Small intestine (tissue), 7 donors: Measurements from ENCODE around the gene MAPK8IP3. TPM values are rescaled to one million over a fixed set of nuclear protein-coding genes. Genes with fewer than 3 reads are reported as not detected.
"Not testable (repeated sequence)": the region's sequence is repeated elsewhere in the genome, so short reads cannot be mapped to it uniquely, and the experiment has no call there.

Experiments used
- DNase-seq, 2 donors: peaks; one replicate each; pipeline versions ENCODE4 v3.0.0 to v3.0.0-alpha.2; 2013
- FAIRE-seq: peaks from 2 replicates; lab custom pipeline; 2012; peaks lifted over from hg19 to GRCh38; lab: Jason Lieb, UNC
- H3K27ac ChIP-seq, 3 donors: one replicate each; pipeline ENCODE4 v1.5.1; 2013; ENCODE audit warnings: low read length in 2 of 3, mild to moderate bottlenecking in 2 of 3, control low read depth in 1 of 3, inconsistent platforms in 1 of 3, low read depth in 1 of 3, moderate library complexity in 1 of 3
- H3K27me3 ChIP-seq, 3 donors: one replicate each; pipeline ENCODE4 v1.6.1; 2013; ENCODE audit warnings: low read length in 3 of 3, inconsistent platforms in 1 of 3; ENCODE audit not compliant: control insufficient read depth in 3 of 3, insufficient read depth in 3 of 3
- H3K36me3 ChIP-seq, 3 donors: one replicate each; pipeline ENCODE4 v1.6.1; 2013; ENCODE audit warnings: low read length in 3 of 3, inconsistent platforms in 1 of 3, low read depth in 1 of 3, mild to moderate bottlenecking in 1 of 3, moderate library complexity in 1 of 3; ENCODE audit not compliant: control insufficient read depth in 3 of 3, insufficient read depth in 2 of 3
- H3K4me1 ChIP-seq, 3 donors: one replicate each; pipeline ENCODE4 v1.6.1; 2013; ENCODE audit warnings: low read length in 2 of 3, inconsistent platforms in 1 of 3, low read depth in 1 of 3, mild to moderate bottlenecking in 1 of 3, moderate library complexity in 1 of 3; ENCODE audit not compliant: control insufficient read depth in 3 of 3, insufficient read depth in 2 of 3
- H3K4me3 ChIP-seq, 3 donors: one replicate each; pipeline ENCODE4 v1.5.1; 2013; ENCODE audit warnings: low read length in 3 of 3, control low read depth in 1 of 3, inconsistent platforms in 1 of 3, low read depth in 1 of 3, mild to moderate bottlenecking in 1 of 3, moderate library complexity in 1 of 3
- H3K9me3 ChIP-seq, 2 donors: one replicate each; pipeline ENCODE4 v1.6.1; 2013; ENCODE audit warnings: low read depth in 1 of 2, low read length in 1 of 2; ENCODE audit not compliant: control insufficient read depth in 2 of 2, insufficient read depth in 1 of 2
- WGBS, 3 donors: extraction: QIAGEN DNeasy Blood & Tissue Kit; methylation state at CpG; one replicate each; pipeline ENCODE4 v1.1.7; 2013; 5-methylcytosine and 5-hydroxymethylcytosine counted together
- polyA plus RNA-seq, 4 donors: library from polyadenylated mRNA; stranded (reverse) in 3 of 4; unstranded in 1 of 4; fragments of 200-250 nt in 3 of 4; fragments of 120-200 nt in 1 of 4; gene quantifications; one replicate each; pipeline versions ENCODE4 v1.2.1 to v1.2.3, GENCODE V29; 2013
- donor health status: healthy with polysubstance abuse.
- donor health status: control.
- donor health status: control.
- donor health status: Bipolar disorder and iron deficiency.
- donor health status: healthy.

The MAPK8IP3 gene
- polyA plus RNA-seq, 4 donors, result 26.2 to 60.1 (median 39.6) TPM

DNA sequence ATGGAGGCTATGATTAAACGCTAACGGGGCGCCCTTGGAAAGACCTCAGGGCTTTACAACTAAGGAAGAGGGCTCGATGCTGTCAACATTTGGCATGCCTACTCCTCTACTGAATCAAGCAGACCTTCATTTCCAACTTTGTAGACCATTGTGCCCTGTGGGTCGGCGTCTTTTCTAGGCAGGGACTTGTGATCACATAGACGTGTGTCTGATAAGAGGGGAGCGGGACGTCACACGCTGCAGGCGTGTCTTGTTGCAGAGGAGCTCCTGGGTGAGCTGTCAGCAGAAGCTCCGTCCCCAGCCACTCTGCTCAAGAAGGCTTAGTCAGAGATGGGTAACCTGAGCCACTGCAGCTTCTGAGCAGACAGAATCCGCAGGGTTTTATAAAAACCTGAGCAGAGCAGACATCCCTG, 2.8 kb downstream of the MAPK8IP3 start:
- 75 to 84% (median 82%) methylated on average over 13 of the region's 13 CpGs for WGBS, 3 donors
- no peaks in the 10 kb centered on the region for H3K9me3 ChIP-seq
- H3K4me1 ChIP-seq, result peaks cover 0 to 3% (median 0%) of the 10 kb centered on the region in 3 donors
- FAIRE-seq, result no peak
- no peak for DNase-seq
- H3K27ac ChIP-seq, result no peak overlapping the region
- H3K36me3 ChIP-seq, result peaks cover 0 to 36% (median 0%) of the 10 kb centered on the region in 3 donors
- H3K4me3 ChIP-seq, result no peak overlapping the region
- no peaks in the 10 kb centered on the region for H3K27me3 ChIP-seq

DNA sequence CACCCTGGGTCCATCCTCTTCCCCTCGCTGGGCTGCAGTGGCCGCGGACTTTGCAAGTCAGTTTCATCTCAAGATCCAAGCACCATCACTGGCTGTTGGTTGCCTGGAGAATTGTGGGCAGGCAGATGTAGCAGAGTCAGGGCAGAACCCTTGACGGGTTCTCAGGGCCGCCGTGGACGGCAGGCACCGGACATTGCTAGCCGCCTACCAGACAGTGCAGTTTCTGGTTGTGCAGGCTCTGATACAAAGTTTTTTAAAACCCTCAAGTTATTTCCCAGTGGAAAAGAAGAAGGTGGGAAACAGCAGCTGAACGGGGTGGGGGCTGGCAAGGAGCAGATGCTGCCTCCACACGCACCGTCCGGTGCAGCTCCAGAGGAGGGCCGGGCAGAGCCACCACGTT, 3.4 kb downstream of the MAPK8IP3 start:
- Histone ChIP-seq H3K9me3 (no peaks in the 10 kb centered on the region), H3K36me3 (peaks cover 0 to 42% (median 0%) of the 10 kb centered on the region in 3 donors), H3K4me1 (peaks cover 0 to 3% (median 0%) of the 10 kb centered on the region in 3 donors), H3K27ac (no peak overlapping the region), H3K27me3 (no peaks in the 10 kb centered on the region), H3K4me3 (no peak overlapping the region)
- WGBS, 3 donors, result 91 to 92% (median 91%) methylated on average over 15 of the region's 15 CpGs
- DNase-seq (no peak), FAIRE-seq (no peak)

DNA sequence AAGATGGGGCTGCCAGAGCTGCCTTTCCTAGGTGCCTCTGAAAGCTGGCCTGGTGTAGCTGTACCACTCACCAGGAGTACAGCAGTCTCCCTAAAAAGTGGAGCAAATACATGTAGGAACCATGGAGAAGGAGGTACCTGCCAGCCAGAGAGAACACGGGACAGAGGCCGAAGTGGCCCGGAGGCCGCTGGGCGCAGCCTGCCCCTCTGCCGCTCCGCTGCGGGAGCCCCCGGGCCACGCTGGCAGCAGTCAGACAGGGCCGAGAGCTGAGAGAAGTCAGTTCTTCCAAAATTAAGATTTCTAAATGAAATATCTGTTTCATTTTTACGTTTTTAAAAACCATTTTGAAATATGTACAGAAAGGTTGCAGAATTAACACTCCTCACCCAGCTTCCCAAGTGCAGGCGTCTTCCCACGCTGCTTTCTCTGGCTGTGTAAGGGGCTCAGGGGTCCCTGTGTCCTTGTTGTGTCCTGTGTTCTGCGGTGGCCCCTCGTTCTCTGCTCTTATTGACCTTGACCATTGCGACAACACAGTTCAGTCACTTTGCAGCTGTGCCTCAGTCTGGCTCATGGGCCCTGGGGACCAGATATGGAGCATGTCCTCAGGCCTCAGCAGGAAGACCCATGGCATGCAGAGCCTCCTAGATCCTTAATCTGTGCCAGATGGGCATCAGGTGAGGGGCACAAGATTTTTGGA, 5.0 kb downstream of the MAPK8IP3 start:
- Histone ChIP-seq H3K4me1 (peaks cover 0 to 3% (median 0%) of the 10 kb centered on the region in 3 donors), H3K36me3 (peaks cover 0 to 49% (median 0%) of the 10 kb centered on the region in 3 donors), H3K4me3 (no peak overlapping the region), H3K9me3 (no peaks in the 10 kb centered on the region), H3K27me3 (no peaks in the 10 kb centered on the region), H3K27ac (no peak overlapping the region)
- DNase-seq, result no peak
- FAIRE-seq, result no peak
- 90 to 93% (median 92%) methylated on average over 17 of the region's 17 CpGs for WGBS, 3 donors

DNA sequence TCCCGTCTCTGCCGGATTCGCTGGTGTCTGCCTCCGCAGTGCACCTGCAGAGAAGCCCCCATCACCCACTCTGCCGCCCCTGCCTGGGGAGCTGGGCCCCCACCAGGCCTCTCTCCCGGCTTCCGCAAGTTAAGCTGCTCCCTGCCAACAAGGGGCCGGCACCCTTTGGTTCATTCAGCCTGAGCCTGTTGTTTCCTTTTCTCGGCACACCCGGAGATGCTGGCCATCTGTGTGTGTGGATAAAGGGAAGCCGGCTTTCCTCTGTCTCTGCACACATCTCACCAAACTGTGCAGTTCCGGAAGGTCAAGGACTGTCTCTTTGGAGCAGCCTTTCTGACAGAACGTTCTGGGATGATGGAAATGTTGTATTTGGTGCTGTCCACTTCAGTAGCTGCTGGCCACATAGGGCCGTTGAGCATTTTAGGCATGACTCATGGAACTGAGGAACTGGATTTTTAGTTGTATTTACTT, 6.8 kb downstream of the MAPK8IP3 start:
- Histone ChIP-seq H3K4me3 (no peak overlapping the region), H3K27ac (no peak overlapping the region), H3K36me3 (peaks cover 0 to 49% (median 0%) of the 10 kb centered on the region in 3 donors), H3K27me3 (no peaks in the 10 kb centered on the region), H3K9me3 (no peaks in the 10 kb centered on the region), H3K4me1 (no peaks in the 10 kb centered on the region)
- DNase-seq (no peak), FAIRE-seq (no peak)
- 77 to 84% (median 79%) methylated on average over 14 of the region's 14 CpGs for WGBS, 3 donors

DNA sequence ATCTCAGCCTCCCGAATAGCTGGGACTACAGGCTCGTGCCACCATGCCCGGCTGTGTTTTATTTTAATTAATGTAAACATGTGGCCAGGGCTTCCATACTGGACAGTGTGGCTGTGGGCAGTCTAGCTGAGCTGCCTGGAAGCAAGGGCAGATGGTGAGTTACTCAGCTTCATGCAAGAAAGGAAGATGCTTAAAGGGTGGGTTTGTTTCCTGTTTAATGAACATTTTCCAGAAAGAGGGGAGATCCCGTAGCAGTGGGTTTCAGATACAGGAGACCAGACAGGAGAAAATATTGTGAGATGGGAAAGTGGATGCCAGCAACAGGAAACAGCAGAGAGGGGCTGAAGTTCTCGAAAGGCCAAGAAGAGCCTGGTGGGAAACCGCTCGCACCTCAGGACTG, 7.3 kb downstream of the MAPK8IP3 start:
- FAIRE-seq, result no peak
- no peak for DNase-seq
- 84 to 95% (median 91%) methylated on average over 7 of the region's 7 CpGs for WGBS, 3 donors
- Histone ChIP-seq H3K27me3 (no peaks in the 10 kb centered on the region), H3K36me3 (peaks cover 0 to 45% (median 0%) of the 10 kb centered on the region in 3 donors), H3K4me3 (no peak overlapping the region), H3K27ac (peak overlapping the region in 1 of 3 donors; percentile 9), H3K4me1 (no peaks in the 10 kb centered on the region), H3K9me3 (no peaks in the 10 kb centered on the region)

DNA sequence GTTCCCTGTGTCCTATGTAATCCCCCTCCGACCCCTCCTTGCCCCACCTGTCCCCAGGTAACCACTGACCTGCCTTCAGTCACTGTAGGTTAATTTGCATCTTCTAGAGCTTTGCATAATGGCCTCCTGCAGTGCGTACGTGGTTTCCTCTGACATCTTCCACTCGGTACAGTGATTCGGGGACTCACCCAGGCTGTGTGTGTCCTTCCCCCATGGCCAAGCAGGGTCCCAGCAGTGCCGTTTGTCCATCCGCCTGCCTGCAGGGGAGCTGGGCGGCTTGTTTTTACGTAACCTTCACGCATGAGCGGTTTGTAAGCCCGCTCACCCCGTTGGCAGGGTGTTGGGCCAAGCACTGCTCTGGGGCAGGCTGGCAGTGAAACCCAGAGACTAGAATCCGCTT, 7.9 kb downstream of the MAPK8IP3 start:
- Histone ChIP-seq H3K4me3 (no peak overlapping the region), H3K27me3 (no peaks in the 10 kb centered on the region), H3K27ac (no peak overlapping the region), H3K9me3 (no peaks in the 10 kb centered on the region), H3K4me1 (no peaks in the 10 kb centered on the region), H3K36me3 (peaks cover 0 to 43% (median 0%) of the 10 kb centered on the region in 3 donors)
- DNase-seq (no peak), FAIRE-seq (no peak)
- 77 to 90% (median 88%) methylated on average over 14 of the region's 14 CpGs for WGBS, 3 donors

DNA sequence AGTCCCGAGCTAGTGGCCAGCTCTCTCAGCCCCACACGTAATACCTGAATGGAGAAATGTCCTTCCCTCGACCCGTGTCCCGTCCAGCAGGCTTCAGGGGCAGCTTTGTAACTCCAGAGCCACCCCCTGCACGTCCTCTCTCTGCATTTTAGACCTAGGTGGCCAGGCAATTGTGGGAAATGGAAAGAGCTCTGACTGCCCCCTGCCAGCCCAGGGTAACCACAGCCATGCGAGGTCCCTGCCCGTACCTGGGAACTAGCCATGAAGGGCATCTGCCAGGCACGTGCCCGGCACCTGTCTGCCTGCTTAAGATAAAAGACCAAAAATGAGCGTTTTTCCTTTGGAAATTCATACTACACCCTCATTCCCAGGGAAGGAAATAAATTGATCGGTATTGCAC, 9.2 kb downstream of the MAPK8IP3 start:
- no peak for FAIRE-seq
- Histone ChIP-seq H3K27me3 (no peaks in the 10 kb centered on the region), H3K4me3 (no peak overlapping the region), H3K27ac (no peak overlapping the region), H3K9me3 (no peaks in the 10 kb centered on the region), H3K36me3 (peaks cover 0 to 41% (median 0%) of the 10 kb centered on the region in 3 donors), H3K4me1 (no peaks in the 10 kb centered on the region)
- 93 to 94% (median 94%) methylated on average over 12 of the region's 12 CpGs for WGBS, 3 donors
- no peak for DNase-seq

DNA sequence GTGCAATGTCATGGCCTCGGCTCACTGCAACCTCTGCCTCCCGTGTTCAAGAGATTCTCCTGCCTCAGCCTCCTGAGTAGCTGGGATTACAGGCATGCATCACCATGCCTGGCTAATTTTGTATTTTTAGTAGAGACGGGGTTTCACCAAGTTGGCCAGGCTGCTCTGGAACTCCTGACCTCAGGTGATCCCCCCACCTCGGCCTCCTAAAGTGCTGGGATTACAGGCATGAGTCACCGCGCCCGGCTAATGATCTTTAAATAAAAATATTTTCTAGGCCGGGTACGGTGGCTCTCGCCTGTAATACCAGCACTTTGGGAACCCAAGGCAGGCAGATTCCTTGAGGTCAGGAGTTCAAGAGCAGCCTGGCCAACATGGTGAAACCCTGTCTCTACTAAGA, 12.2 kb downstream of the MAPK8IP3 start:
- not testable (repeated sequence) for FAIRE-seq, DNase-seq, H3K9me3 ChIP-seq, H3K4me3 ChIP-seq, H3K27me3 ChIP-seq, H3K27ac ChIP-seq, H3K4me1 ChIP-seq
- 64 to 75% (median 72%) methylated on average over 10 of the region's 10 CpGs for WGBS, 3 donors
- H3K36me3 ChIP-seq, result peaks cover 0 to 23% (median 0%) of the 10 kb centered on the region in 3 donors
